ENCODE measurements around the gene CAMSAP3.
"Not testable (repeated sequence)": the region's sequence is repeated elsewhere in the genome, so short reads cannot be mapped to it uniquely, and the experiment has no call there.

CAMSAP3 gene

GRCh38 chr19:7643629-7644549 is 48.2 kb downstream of the CAMSAP3 start:
- no CpG with 5 or more reads among the region's 10 CpGs for WGBS, 2 donors (ENCODE audit: extremely low coverage in 2 of 2, insufficient read length in 2 of 2, insufficient replicate concordance in 1 of 2)
- not testable (repeated sequence) for H3K9me3 ChIP-seq (replicated peaks in 1 of 2; ENCODE audit: control insufficient read depth in 2 of 2, insufficient read depth in 1 of 2, low read depth in 1 of 2, low read length in 2 of 2); H3K79me1 ChIP-seq (ENCODE audit: low read depth, low read length); H3K4me2 ChIP-seq (ENCODE audit: insufficient read depth, low read length, poor library complexity, severe bottlenecking); H2AK5ac ChIP-seq (ENCODE audit: low read depth, low read length); H2BK12ac ChIP-seq (ENCODE audit: low read length); H3K27ac ChIP-seq (replicated peaks; ENCODE audit: low read length); H2AFZ ChIP-seq (ENCODE audit: low read length); H4K91ac ChIP-seq (ENCODE audit: low read depth, low read length, poor library complexity); H2BK120ac ChIP-seq (ENCODE audit: low read depth, low read length); H4K8ac ChIP-seq (ENCODE audit: low read depth, low read length); H3K14ac ChIP-seq (ENCODE audit: low read length); DNase-seq (ENCODE audit: low spot score); H3K27me3 ChIP-seq (ENCODE audit: control insufficient read depth in 3 of 3, insufficient read depth in 3 of 3, low read depth in 1 of 3, low read length in 3 of 3); H3K36me3 ChIP-seq (replicated peaks in 1 of 2; ENCODE audit: control insufficient read depth in 2 of 2, insufficient read depth in 2 of 2, low read length in 2 of 2); H2BK15ac ChIP-seq (ENCODE audit: low read length); H3K9ac ChIP-seq (ENCODE audit: low read depth, low read length, poor library complexity); H3K18ac ChIP-seq (ENCODE audit: low read length); H3K4me1 ChIP-seq (ENCODE audit: control insufficient read depth in 2 of 2, insufficient read depth in 1 of 2, low read depth in 1 of 2, low read length in 2 of 2); H3K4ac ChIP-seq (ENCODE audit: low read length)
- H3K4me3 ChIP-seq (ENCODE audit: low read length in 2 of 2): peak overlapping the region in 1 of 2 donors; percentile 22
- peak overlapping the region; percentile 89 for H3K23ac ChIP-seq (ENCODE audit: low read depth, low read length, poor library complexity)
- H2BK5ac ChIP-seq (ENCODE audit: low read length): peak overlapping the region; percentile 24

- Histone ChIP-seq H3K36me3 (replicated peaks in 1 of 2; ENCODE audit: control insufficient read depth in 2 of 2, insufficient read depth in 2 of 2, low read length in 2 of 2) (peaks cover 0 to 3% of the 10 kb centered on the region in 2 donors), H3K79me1 (ENCODE audit: low read depth, low read length) (peaks cover 5% of the 10 kb centered on the region), H4K8ac (ENCODE audit: low read depth, low read length) (no peak overlapping the region), H4K91ac (ENCODE audit: low read depth, low read length, poor library complexity) (no peak overlapping the region), H3K27me3 (ENCODE audit: control insufficient read depth in 3 of 3, insufficient read depth in 3 of 3, low read depth in 1 of 3, low read length in 3 of 3) (peaks cover 0 to 10% (median 2%) of the 10 kb centered on the region in 3 experiments), H3K9ac (ENCODE audit: low read depth, low read length, poor library complexity) (no peak overlapping the region), H3K23ac (ENCODE audit: low read depth, low read length, poor library complexity) (no peak overlapping the region), H2BK12ac (ENCODE audit: low read length) (no peak overlapping the region), H2BK15ac (ENCODE audit: low read length) (no peak overlapping the region), H3K4me2 (ENCODE audit: insufficient read depth, low read length, poor library complexity, severe bottlenecking) (no peak overlapping the region), H3K18ac (ENCODE audit: low read length) (no peak overlapping the region), H2AFZ (ENCODE audit: low read length) (no peak overlapping the region), H3K4ac (ENCODE audit: low read length) (no peak overlapping the region), H3K27ac (replicated peaks; ENCODE audit: low read length) (no peak overlapping the region), H3K4me1 (ENCODE audit: control insufficient read depth in 2 of 2, insufficient read depth in 1 of 2, low read depth in 1 of 2, low read length in 2 of 2) (peaks cover 0 to 3% of the 10 kb centered on the region in 2 donors), H2BK120ac (ENCODE audit: low read depth, low read length) (no peak overlapping the region), H3K14ac (ENCODE audit: low read length) (no peak overlapping the region), H3K9me3 (replicated peaks in 1 of 2; ENCODE audit: control insufficient read depth in 2 of 2, insufficient read depth in 1 of 2, low read depth in 1 of 2, low read length in 2 of 2) (peaks cover 0 to 8% of the 10 kb centered on the region in 2 donors), H2AK5ac (ENCODE audit: low read depth, low read length) (no peak overlapping the region), H2BK5ac (ENCODE audit: low read length) (no peak overlapping the region), H3K4me3 (ENCODE audit: low read length in 2 of 2) (peak overlapping the region in 1 of 2 donors; percentile 22)
- no peak for DNase-seq (ENCODE audit: low spot score)
- WGBS, 2 donors (ENCODE audit: extremely low coverage in 2 of 2, insufficient read length in 2 of 2, insufficient replicate concordance in 1 of 2): no CpG with 5 or more reads among the region's 20 CpGs
These were observed 48.9 kb downstream of the CAMSAP3 start for GRCh38 chr19:7644550-7644877.

- H2AK5ac ChIP-seq (ENCODE audit: low read depth, low read length): peak overlapping the region; percentile 75
- H3K79me1 ChIP-seq (ENCODE audit: low read depth, low read length): peaks cover 2% of the 10 kb centered on the region
- H3K27ac ChIP-seq (replicated peaks; ENCODE audit: low read length): no peak overlapping the region
- H2BK5ac ChIP-seq (ENCODE audit: low read length): peak overlapping the region; percentile 24
- H3K4me1 ChIP-seq (ENCODE audit: control insufficient read depth in 2 of 2, insufficient read depth in 1 of 2, low read depth in 1 of 2, low read length in 2 of 2): no peaks in the 10 kb centered on the region
- peaks cover 0 to 10% (median 0%) of the 10 kb centered on the region in 3 experiments for H3K27me3 ChIP-seq (ENCODE audit: control insufficient read depth in 3 of 3, insufficient read depth in 3 of 3, low read depth in 1 of 3, low read length in 3 of 3)
- H3K23ac ChIP-seq (ENCODE audit: low read depth, low read length, poor library complexity): no peak overlapping the region
- no CpG with 5 or more reads among the region's 14 CpGs for WGBS, 2 donors (ENCODE audit: extremely low coverage in 2 of 2, insufficient read length in 2 of 2, insufficient replicate concordance in 1 of 2)
- H2AFZ ChIP-seq (ENCODE audit: low read length): no peak overlapping the region
- no peak overlapping the region for H3K9ac ChIP-seq (ENCODE audit: low read depth, low read length, poor library complexity)
- no peaks in the 10 kb centered on the region for H3K36me3 ChIP-seq (replicated peaks in 1 of 2; ENCODE audit: control insufficient read depth in 2 of 2, insufficient read depth in 2 of 2, low read length in 2 of 2)
- no peak overlapping the region for H2BK120ac ChIP-seq (ENCODE audit: low read depth, low read length)
- no peak overlapping the region for H3K4me2 ChIP-seq (ENCODE audit: insufficient read depth, low read length, poor library complexity, severe bottlenecking)
- H2BK12ac ChIP-seq (ENCODE audit: low read length): no peak overlapping the region
- H3K4ac ChIP-seq (ENCODE audit: low read length): no peak overlapping the region
- no peak for DNase-seq (ENCODE audit: low spot score)
- peaks cover 0 to 2% of the 10 kb centered on the region in 2 donors for H3K9me3 ChIP-seq (replicated peaks in 1 of 2; ENCODE audit: control insufficient read depth in 2 of 2, insufficient read depth in 1 of 2, low read depth in 1 of 2, low read length in 2 of 2)
- no peak overlapping the region for H3K18ac ChIP-seq (ENCODE audit: low read length)
- no peak overlapping the region for H3K4me3 ChIP-seq (ENCODE audit: low read length in 2 of 2)
- no peak overlapping the region for H4K91ac ChIP-seq (ENCODE audit: low read depth, low read length, poor library complexity)
- H3K14ac ChIP-seq (ENCODE audit: low read length): no peak overlapping the region
- H2BK15ac ChIP-seq (ENCODE audit: low read length): no peak overlapping the region
- no peak overlapping the region for H4K8ac ChIP-seq (ENCODE audit: low read depth, low read length)
These were observed 49.5 kb downstream of the CAMSAP3 start for GRCh38 chr19:7645163-7645562.

GRCh38 chr19:7645656-7646425 is 50.2 kb downstream of the CAMSAP3 start:
- Histone ChIP-seq H3K9me3 (replicated peaks in 1 of 2; ENCODE audit: control insufficient read depth in 2 of 2, insufficient read depth in 1 of 2, low read depth in 1 of 2, low read length in 2 of 2) (no peaks in the 10 kb centered on the region), H4K8ac (ENCODE audit: low read depth, low read length) (no peak overlapping the region), H3K4me2 (ENCODE audit: insufficient read depth, low read length, poor library complexity, severe bottlenecking) (no peak overlapping the region), H2AK5ac (ENCODE audit: low read depth, low read length) (peak overlapping the region; percentile 75), H4K91ac (ENCODE audit: low read depth, low read length, poor library complexity) (no peak overlapping the region), H2AFZ (ENCODE audit: low read length) (peak overlapping the region; percentile 17), H2BK5ac (ENCODE audit: low read length) (no peak overlapping the region), H3K27ac (replicated peaks; ENCODE audit: low read length) (no peak overlapping the region), H2BK15ac (ENCODE audit: low read length) (no peak overlapping the region), H3K14ac (ENCODE audit: low read length) (no peak overlapping the region), H3K4me3 (ENCODE audit: low read length in 2 of 2) (no peak overlapping the region), H3K36me3 (replicated peaks in 1 of 2; ENCODE audit: control insufficient read depth in 2 of 2, insufficient read depth in 2 of 2, low read length in 2 of 2) (no peaks in the 10 kb centered on the region), H2BK120ac (ENCODE audit: low read depth, low read length) (no peak overlapping the region), H3K4ac (ENCODE audit: low read length) (no peak overlapping the region), H3K79me1 (ENCODE audit: low read depth, low read length) (peaks cover 2% of the 10 kb centered on the region), H3K27me3 (ENCODE audit: control insufficient read depth in 3 of 3, insufficient read depth in 3 of 3, low read depth in 1 of 3, low read length in 3 of 3) (peaks cover 0 to 17% (median under 1%) of the 10 kb centered on the region in 3 experiments), H2BK12ac (ENCODE audit: low read length) (peak overlapping the region; percentile 73), H3K23ac (ENCODE audit: low read depth, low read length, poor library complexity) (no peak overlapping the region), H3K9ac (ENCODE audit: low read depth, low read length, poor library complexity) (no peak overlapping the region), H3K4me1 (ENCODE audit: control insufficient read depth in 2 of 2, insufficient read depth in 1 of 2, low read depth in 1 of 2, low read length in 2 of 2) (no peaks in the 10 kb centered on the region), H3K18ac (ENCODE audit: low read length) (no peak overlapping the region)
- no CpG with 5 or more reads among the region's 20 CpGs for WGBS, 2 donors (ENCODE audit: extremely low coverage in 2 of 2, insufficient read length in 2 of 2, insufficient replicate concordance in 1 of 2)
- DNase-seq (ENCODE audit: low spot score): no peak
